Upper lobe of left lung (tissue), 4 donors: ENCODE results near the gene NTPCR.

Experiments used
- CTCF ChIP-seq, 6 experiments: fragments of 450-650 bp in 4 of 6; fragments of 200-600 bp in 2 of 6; sonication (generic) in 2 of 6; IDR thresholded peaks; one replicate each; pipeline ENCODE4 v1.5.1; 2016 to 2019; ENCODE audit warnings: antibody characterized with exemption in 6 of 6
- EP300 ChIP-seq, 4 donors: sonication (generic); formaldehyde crosslinking; IDR thresholded peaks; one replicate each; pipeline ENCODE4 v1.5.1; 2017; ENCODE audit warnings: antibody characterized with exemption in 4 of 4, control low read depth in 2 of 4
- POLR2A ChIP-seq, 4 donors: fragments of 450-650 bp; IDR thresholded peaks; one replicate each; pipeline ENCODE4 v1.5.1; 2016 to 2017; ENCODE audit warnings: antibody characterized with exemption in 4 of 4, mild to moderate bottlenecking in 2 of 4

- TF ChIP-seq CTCF (IDR thresholded peaks at IDR 0.05), result no peak
- TF ChIP-seq EP300 (IDR thresholded peaks at IDR 0.05), result no peak
- no peak for TF ChIP-seq POLR2A (IDR thresholded peaks at IDR 0.05)
These were observed 6.1 kb upstream of the NTPCR start for GRCh38 chr1:232944347-232944746.
